H1 (cell line): ENCODE measurements around the gene ADGRG1. TPM values are rescaled to one million over a fixed set of nuclear protein-coding genes. Genes with fewer than 3 reads are reported as not detected.

ENCODE experiments used
- CBX8 ChIP-seq: fragments of 300-800, 300-1000 bp; sonication (generic); IDR thresholded peaks from 2 replicates; pipeline ENCODE4 v1.7.1; 2016; ENCODE audit warnings: low read depth, low read length, borderline replicate concordance
- GABPA ChIP-seq: IDR thresholded peaks from 2 replicates; pipeline ENCODE4 v1.6.1; 2011; ENCODE audit warnings: mild to moderate bottlenecking, low read length, moderate library complexity, borderline replicate concordance; ENCODE audit not compliant: insufficient read depth
- HDAC6 ChIP-seq: IDR thresholded peaks from one replicate; pipeline ENCODE4 v1.7.1; 2012; ENCODE audit warnings: low read depth, mild to moderate bottlenecking, inconsistent platforms, low read length, moderate library complexity
- NRF1 ChIP-seq: IDR thresholded peaks from 2 replicates; pipeline ENCODE4 v1.6.1; 2011; ENCODE audit warnings: mild to moderate bottlenecking, low read depth, low read length, improper control_type of control experiment
- SAP30 ChIP-seq: fragments of 300-600 bp; sonication (generic); IDR thresholded peaks from 2 replicates; pipeline ENCODE4 v1.7.1; 2012; ENCODE audit warnings: low read length, moderate library complexity, mild to moderate bottlenecking, inconsistent platforms; ENCODE audit not compliant: insufficient read depth, insufficient replicate concordance
- SIN3A ChIP-seq, 2 experiments: IDR thresholded peaks in 1 of 2; conservative IDR thresholded peaks in 1 of 2; 2 replicates each; pipeline ENCODE4 v1.6.1; 2011 to 2012; ENCODE audit warnings: low read length in 2 of 2, improper control_type of control experiment in 1 of 2, low read depth in 1 of 2, mild to moderate bottlenecking in 1 of 2
- SP4 ChIP-seq: IDR thresholded peaks from 2 replicates; pipeline ENCODE4 v1.6.1; 2012; ENCODE audit warnings: low read length, inconsistent platforms
- TAF1 ChIP-seq: IDR thresholded peaks from 2 replicates; pipeline ENCODE4 v1.6.1; 2011; ENCODE audit warnings: mild to moderate bottlenecking, low read depth, low read length
- polyA plus RNA-seq, 7 experiments: library from polyadenylated mRNA; depleted of rRNA in 3 of 7; stranded (reverse) in 5 of 7; unstranded in 2 of 7; fragments of >200 nt in 5 of 7; fragments of 200-250 nt in 2 of 7; gene quantifications; 1 replicate in 5 of 7; 2 replicates in 1 of 7; 4 replicates in 1 of 7; pipeline versions ENCODE4 v1.2.1 to v1.2.3, GENCODE V29; 2011 to 2013; ENCODE audit warnings: missing spikeins in 2 of 7, mixed read lengths in 2 of 7
- total RNA-seq: library from RNA; stranded (reverse); fragmentation: NEBNext Ultra II Directional; extraction: Animal tissue kit (Norgen Biotek cat#: 25700); gene quantifications from 2 replicates; pipeline ENCODE4 v1.2.1, GENCODE V29; 2021
- TF ChIP-seq, protein P1 (sequence below): fragments of 300-600 bp; sonication (generic); IDR thresholded peaks from 2 replicates; pipeline ENCODE4 v1.7.1; 2012; ENCODE audit warnings: low read length, moderate library complexity, mild to moderate bottlenecking, inconsistent platforms; ENCODE audit not compliant: insufficient replicate concordance
- TF ChIP-seq, protein P2 (sequence below): IDR thresholded peaks from 2 replicates; pipeline ENCODE4 v1.6.1; 2012; ENCODE audit warnings: inconsistent platforms

The ADGRG1 gene
- total and polyA plus RNA-seq, 2 of the 8 experiments (the other 6 are each of a cell fraction or from before 2014, with no cell fraction given) = 1.3 to 2.6 TPM

DNA sequence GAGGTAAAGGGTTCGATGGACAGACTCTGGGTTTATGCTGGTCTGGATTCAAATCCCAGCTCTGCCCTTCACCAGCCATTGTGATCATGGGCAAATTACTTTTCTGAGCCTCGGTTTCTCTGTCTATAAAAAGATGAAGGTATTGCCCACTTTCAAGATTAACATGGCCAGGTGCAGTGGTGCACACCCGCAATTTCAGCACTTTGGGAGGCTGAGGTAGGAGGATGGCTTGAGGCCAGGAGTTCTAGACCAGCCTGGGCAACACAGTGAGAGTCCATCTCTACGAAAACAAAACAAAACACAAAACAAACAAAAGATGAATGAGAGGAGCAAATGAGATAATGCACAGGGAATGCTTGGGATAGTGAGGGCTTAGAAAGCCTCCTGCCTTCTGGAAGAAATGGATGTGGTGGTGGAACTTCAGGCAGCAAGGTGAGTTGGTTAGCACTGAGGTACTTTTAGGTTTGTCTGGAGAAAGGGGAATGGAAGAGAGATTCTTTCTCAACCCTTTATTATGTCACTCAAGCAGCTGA, 48.2 kb downstream of the ADGRG1 start (continued):
- TF ChIP-seq, protein P1, sequence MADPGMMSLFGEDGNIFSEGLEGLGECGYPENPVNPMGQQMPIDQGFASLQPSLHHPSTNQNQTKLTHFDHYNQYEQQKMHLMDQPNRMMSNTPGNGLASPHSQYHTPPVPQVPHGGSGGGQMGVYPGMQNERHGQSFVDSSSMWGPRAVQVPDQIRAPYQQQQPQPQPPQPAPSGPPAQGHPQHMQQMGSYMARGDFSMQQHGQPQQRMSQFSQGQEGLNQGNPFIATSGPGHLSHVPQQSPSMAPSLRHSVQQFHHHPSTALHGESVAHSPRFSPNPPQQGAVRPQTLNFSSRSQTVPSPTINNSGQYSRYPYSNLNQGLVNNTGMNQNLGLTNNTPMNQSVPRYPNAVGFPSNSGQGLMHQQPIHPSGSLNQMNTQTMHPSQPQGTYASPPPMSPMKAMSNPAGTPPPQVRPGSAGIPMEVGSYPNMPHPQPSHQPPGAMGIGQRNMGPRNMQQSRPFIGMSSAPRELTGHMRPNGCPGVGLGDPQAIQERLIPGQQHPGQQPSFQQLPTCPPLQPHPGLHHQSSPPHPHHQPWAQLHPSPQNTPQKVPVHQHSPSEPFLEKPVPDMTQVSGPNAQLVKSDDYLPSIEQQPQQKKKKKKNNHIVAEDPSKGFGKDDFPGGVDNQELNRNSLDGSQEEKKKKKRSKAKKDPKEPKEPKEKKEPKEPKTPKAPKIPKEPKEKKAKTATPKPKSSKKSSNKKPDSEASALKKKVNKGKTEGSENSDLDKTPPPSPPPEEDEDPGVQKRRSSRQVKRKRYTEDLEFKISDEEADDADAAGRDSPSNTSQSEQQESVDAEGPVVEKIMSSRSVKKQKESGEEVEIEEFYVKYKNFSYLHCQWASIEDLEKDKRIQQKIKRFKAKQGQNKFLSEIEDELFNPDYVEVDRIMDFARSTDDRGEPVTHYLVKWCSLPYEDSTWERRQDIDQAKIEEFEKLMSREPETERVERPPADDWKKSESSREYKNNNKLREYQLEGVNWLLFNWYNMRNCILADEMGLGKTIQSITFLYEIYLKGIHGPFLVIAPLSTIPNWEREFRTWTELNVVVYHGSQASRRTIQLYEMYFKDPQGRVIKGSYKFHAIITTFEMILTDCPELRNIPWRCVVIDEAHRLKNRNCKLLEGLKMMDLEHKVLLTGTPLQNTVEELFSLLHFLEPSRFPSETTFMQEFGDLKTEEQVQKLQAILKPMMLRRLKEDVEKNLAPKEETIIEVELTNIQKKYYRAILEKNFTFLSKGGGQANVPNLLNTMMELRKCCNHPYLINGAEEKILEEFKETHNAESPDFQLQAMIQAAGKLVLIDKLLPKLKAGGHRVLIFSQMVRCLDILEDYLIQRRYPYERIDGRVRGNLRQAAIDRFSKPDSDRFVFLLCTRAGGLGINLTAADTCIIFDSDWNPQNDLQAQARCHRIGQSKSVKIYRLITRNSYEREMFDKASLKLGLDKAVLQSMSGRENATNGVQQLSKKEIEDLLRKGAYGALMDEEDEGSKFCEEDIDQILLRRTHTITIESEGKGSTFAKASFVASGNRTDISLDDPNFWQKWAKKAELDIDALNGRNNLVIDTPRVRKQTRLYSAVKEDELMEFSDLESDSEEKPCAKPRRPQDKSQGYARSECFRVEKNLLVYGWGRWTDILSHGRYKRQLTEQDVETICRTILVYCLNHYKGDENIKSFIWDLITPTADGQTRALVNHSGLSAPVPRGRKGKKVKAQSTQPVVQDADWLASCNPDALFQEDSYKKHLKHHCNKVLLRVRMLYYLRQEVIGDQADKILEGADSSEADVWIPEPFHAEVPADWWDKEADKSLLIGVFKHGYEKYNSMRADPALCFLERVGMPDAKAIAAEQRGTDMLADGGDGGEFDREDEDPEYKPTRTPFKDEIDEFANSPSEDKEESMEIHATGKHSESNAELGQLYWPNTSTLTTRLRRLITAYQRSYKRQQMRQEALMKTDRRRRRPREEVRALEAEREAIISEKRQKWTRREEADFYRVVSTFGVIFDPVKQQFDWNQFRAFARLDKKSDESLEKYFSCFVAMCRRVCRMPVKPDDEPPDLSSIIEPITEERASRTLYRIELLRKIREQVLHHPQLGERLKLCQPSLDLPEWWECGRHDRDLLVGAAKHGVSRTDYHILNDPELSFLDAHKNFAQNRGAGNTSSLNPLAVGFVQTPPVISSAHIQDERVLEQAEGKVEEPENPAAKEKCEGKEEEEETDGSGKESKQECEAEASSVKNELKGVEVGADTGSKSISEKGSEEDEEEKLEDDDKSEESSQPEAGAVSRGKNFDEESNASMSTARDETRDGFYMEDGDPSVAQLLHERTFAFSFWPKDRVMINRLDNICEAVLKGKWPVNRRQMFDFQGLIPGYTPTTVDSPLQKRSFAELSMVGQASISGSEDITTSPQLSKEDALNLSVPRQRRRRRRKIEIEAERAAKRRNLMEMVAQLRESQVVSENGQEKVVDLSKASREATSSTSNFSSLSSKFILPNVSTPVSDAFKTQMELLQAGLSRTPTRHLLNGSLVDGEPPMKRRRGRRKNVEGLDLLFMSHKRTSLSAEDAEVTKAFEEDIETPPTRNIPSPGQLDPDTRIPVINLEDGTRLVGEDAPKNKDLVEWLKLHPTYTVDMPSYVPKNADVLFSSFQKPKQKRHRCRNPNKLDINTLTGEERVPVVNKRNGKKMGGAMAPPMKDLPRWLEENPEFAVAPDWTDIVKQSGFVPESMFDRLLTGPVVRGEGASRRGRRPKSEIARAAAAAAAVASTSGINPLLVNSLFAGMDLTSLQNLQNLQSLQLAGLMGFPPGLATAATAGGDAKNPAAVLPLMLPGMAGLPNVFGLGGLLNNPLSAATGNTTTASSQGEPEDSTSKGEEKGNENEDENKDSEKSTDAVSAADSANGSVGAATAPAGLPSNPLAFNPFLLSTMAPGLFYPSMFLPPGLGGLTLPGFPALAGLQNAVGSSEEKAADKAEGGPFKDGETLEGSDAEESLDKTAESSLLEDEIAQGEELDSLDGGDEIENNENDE = no peak
- TF ChIP-seq NRF1 (no peak), SAP30 (no peak), HDAC6 (no peak), TAF1 (no peak), CBX8 (no peak), SP4 (no peak), GABPA (no peak), SIN3A (conservative IDR thresholded peaks at IDR 0.05 in 1 of 2, IDR thresholded peaks at IDR 0.05 in 1 of 2; ENCODE audit: low read depth in 1 of 2, low read length in 2 of 2) (no peak)
- TF ChIP-seq, protein P2, sequence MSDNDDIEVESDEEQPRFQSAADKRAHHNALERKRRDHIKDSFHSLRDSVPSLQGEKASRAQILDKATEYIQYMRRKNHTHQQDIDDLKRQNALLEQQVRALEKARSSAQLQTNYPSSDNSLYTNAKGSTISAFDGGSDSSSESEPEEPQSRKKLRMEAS = no peak
